ENCODE measurements around the gene ASIC5.

- TF ChIP-seq CTCF (IDR thresholded peaks at IDR 0.05) (no peak), POLR2A (IDR thresholded peaks at IDR 0.05) (no peak)
These were observed 9.8 kb upstream of the ASIC5 start for GRCh38 chr4:155875878-155876277.

All from esophagus squamous epithelium (tissue), 4 donors.